Measurements from ENCODE around the gene RRM2.

GRCh38 chr2:10101491-10101890, 21.0 kb upstream of the RRM2 start:
- no peak for TF ChIP-seq CTCF (IDR thresholded peaks at IDR 0.05)
- no peak for TF ChIP-seq POLR2AphosphoS5 (IDR thresholded peaks at IDR 0.05)

Data from gastroesophageal sphincter (tissue), 3 donors.